ENCODE data around the gene FOXP1.

Gene FOXP1

DNA sequence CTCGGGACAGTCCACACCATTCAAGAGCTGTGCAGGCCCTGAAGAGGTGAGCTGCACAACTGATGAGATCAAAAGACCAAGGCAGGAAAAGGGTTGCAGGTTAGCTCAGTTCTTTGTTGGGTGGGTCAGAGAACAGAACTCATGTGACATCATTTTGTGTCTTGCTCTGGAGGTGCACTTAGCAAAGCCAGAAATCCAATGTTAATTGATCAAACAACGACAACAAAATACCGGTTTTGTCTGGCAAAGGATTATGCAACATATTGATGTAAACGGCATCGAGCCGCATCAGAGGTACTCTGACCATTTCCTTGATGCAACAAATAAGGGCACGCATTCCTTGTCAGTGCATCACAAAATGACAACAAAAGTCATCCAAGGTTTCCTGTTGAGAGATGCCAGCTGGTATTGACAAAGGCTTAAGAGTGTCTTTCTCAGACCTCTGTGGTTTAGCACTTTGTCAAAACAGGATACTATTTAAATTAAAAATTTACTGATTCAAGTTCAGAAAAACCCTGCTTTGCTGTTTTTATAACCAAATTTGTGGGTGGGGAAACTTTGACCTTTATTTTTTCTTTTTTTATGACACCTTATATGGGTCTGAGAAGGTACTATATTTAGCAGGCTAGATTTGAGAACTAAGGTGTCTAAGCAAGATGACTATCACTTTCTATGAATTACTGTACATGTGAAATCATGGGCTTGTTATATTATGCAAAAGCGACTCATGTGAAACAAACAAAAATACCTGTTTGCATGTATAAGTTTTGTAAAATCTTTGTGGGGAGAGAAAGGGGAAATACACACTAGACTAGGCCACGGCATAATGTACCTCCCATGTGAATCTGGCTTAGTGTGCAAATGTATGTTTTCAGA is 496.1 kb downstream of the FOXP1 start:
- no peak overlapping the region for H3K4me3 ChIP-seq (ENCODE audit: low read depth, low read length)
- TF ChIP-seq, protein P1, sequence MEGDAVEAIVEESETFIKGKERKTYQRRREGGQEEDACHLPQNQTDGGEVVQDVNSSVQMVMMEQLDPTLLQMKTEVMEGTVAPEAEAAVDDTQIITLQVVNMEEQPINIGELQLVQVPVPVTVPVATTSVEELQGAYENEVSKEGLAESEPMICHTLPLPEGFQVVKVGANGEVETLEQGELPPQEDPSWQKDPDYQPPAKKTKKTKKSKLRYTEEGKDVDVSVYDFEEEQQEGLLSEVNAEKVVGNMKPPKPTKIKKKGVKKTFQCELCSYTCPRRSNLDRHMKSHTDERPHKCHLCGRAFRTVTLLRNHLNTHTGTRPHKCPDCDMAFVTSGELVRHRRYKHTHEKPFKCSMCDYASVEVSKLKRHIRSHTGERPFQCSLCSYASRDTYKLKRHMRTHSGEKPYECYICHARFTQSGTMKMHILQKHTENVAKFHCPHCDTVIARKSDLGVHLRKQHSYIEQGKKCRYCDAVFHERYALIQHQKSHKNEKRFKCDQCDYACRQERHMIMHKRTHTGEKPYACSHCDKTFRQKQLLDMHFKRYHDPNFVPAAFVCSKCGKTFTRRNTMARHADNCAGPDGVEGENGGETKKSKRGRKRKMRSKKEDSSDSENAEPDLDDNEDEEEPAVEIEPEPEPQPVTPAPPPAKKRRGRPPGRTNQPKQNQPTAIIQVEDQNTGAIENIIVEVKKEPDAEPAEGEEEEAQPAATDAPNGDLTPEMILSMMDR (IDR thresholded peaks at IDR 0.05; ENCODE audit: low read depth, low read length): no peak
- in situ Hi-C loops (cut with HindIII; ENCODE audit: low sequenced_read_pairs): no loop called here
- DNase-seq (ENCODE audit: low read depth, low spot score): peak; percentile 51

GRCh38 chr3:71086777-71087142 is 496.8 kb downstream of the FOXP1 start:
- no peak overlapping the region for H3K4me3 ChIP-seq (ENCODE audit: low read depth, low read length)
- DNase-seq (ENCODE audit: low read depth, low spot score): no peak
- TF ChIP-seq, protein P1 (IDR thresholded peaks at IDR 0.05; ENCODE audit: low read depth, low read length): no peak
- in situ Hi-C loops (cut with HindIII; ENCODE audit: low sequenced_read_pairs): no loop called here

DNA sequence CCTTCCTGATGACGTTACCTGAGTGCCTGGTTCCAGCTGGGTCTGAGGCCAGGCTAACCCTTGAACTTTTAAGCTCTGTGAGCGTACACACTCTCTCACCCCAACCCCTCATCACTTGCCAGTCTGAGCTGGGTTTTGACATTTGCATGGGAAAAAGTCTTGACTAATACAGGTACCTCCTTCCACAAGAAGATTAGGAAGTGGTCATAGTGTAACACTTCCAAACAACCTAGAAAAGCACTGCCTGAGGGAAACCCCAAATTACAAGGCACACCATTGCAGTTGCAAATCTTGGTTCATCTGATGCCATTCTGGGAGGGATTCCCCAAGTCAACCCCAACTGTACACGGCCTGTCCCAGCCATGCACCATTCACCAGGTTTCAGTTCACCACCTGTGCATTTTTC is 499.8 kb downstream of the FOXP1 start:
- H3K4me3 ChIP-seq (ENCODE audit: low read depth, low read length): no peak overlapping the region
- TF ChIP-seq, protein P1 (IDR thresholded peaks at IDR 0.05; ENCODE audit: low read depth, low read length): no peak
- in situ Hi-C loops (cut with HindIII; ENCODE audit: low sequenced_read_pairs): no loop called here
- no peak for DNase-seq (ENCODE audit: low read depth, low spot score)

DNA sequence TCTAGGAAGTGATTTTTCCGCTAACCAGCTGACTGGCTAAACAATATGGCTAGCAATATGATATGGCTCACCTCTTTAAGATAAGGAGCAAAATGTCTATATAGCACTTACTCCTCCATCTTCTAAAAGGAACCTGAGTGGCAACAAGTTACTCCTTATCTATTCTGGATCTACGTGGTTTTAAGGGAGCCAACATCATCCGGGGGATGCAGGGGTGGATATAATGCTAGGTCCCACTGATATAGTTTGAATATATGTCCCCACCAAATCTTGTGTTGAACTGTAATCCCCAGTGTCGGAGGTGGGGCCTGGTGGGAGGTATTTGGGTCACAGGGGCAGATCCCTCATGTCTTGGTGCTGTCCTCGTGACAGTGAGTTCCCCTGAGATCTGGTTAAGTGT is 500.7 kb downstream of the FOXP1 start:
- no peak overlapping the region for H3K4me3 ChIP-seq (ENCODE audit: low read depth, low read length)
- no peak for DNase-seq (ENCODE audit: low read depth, low spot score)
- in situ Hi-C loops (cut with HindIII; ENCODE audit: low sequenced_read_pairs): no loop called here
- TF ChIP-seq, protein P1 (IDR thresholded peaks at IDR 0.05; ENCODE audit: low read depth, low read length): no peak

DNA sequence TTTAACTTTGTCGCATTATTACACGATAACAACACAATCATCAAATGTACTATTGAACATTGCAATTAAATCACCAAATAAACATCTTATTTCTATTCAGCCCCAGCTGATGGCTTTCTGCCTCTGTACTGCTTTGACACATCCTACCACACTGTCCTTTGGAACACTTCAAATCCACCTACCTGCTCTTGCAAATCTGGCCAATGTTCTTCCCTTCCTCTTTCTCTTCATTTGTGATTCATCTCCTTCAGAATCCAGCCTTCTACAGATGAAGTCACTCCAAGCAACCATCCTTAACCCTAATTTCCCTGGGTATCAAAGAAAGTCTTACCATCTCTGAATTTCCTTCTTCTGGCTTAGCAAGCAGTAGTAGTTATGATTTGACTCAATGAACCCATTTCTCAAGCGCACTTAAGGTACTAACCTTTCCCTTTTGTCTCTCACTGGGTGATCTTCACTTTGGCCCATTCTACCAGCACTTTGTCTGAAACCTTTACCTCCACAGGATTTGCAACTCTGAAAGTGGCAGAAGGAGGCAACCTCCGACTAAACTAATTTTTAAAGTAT is 502.9 kb downstream of the FOXP1 start:
- no peak overlapping the region for H3K4me3 ChIP-seq (ENCODE audit: low read depth, low read length)
- TF ChIP-seq, protein P1 (IDR thresholded peaks at IDR 0.05; ENCODE audit: low read depth, low read length): no peak
- in situ Hi-C loops (cut with HindIII; ENCODE audit: low sequenced_read_pairs): no loop called here
- no peak for DNase-seq (ENCODE audit: low read depth, low spot score)

DNA sequence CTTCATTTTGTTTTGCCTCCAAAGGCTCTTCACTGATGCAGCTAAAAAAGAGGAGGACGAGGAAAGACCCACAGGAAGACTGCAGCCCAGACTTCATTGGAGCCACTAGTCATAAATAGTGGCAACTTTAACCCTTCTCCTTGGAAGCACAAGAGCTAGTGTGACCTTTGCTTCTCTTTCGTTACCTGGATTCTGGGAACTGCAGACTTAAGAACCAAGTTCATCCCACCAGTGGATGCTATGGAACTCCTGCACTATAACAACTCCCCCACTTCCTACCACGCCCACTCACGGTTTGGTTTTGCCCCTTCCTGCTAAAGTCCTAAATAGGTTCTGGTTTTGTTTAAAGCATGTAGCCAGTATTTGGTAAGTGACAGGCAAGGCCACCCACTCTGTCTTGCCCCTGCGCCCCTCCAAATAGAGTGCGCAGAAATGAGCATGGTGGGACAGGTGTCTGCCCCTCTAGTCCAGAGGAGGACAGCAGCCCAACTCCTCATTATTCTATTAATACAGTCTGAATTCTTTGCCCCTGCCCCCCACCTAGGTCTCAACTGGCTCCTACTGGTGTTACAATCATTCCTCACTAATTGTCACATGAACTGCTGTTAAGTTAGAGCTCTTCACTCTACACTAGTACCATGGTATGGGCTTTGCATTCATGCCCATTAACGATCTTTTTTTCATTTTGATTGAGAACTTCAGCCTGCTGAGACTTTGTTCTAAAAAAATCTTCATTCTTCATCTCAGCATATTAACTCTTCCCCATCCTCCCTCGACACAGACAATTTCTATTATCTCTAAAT is 504.6 kb downstream of the FOXP1 start:
- no peak overlapping the region for H3K4me3 ChIP-seq (ENCODE audit: low read depth, low read length)
- DNase-seq (ENCODE audit: low read depth, low spot score): no peak
- in situ Hi-C loops (cut with HindIII; ENCODE audit: low sequenced_read_pairs): no loop called here
- TF ChIP-seq, protein P1 (IDR thresholded peaks at IDR 0.05; ENCODE audit: low read depth, low read length): no peak

Measured in astrocyte of the spinal cord (primary cell).